ENCODE data around the gene WWTR1.

DNA sequence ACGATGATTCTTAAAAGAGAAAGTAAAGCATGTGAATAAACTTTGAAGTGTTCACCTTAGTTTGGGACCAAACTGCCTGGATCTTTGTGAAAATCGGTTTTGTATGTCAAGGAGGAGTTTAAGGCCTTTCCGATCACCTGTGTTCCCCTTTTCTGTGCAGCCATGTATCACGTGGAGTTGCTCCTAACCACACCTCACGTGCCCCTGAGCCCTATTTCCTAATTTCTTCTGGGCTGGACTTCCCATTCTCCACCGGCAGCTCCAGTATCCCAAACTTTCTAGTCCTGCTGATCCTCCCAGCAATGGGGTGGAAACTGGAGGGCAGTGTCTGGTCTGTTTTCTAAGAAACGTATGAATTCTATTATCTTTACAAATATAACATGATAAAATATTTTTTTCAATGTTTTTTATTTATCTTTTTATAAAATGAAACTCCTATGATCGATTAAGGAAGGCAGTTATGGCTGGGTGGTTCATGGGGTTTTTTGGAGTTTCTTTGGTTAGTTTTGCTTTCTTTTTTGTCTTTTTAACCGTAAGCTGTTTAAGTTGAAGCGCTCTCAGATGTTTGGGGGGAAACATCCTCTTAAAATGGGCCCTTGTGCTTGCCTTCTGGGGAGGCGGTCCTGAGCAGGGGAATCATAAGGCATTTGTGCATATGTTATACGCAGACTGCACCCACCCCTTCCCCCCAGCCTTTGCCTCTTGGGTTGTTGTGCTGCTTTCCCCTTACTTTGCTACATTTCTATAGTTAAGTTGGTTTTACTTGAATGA is 43.6 kb upstream of the WWTR1 start:
- TF ChIP-seq, protein P1, sequence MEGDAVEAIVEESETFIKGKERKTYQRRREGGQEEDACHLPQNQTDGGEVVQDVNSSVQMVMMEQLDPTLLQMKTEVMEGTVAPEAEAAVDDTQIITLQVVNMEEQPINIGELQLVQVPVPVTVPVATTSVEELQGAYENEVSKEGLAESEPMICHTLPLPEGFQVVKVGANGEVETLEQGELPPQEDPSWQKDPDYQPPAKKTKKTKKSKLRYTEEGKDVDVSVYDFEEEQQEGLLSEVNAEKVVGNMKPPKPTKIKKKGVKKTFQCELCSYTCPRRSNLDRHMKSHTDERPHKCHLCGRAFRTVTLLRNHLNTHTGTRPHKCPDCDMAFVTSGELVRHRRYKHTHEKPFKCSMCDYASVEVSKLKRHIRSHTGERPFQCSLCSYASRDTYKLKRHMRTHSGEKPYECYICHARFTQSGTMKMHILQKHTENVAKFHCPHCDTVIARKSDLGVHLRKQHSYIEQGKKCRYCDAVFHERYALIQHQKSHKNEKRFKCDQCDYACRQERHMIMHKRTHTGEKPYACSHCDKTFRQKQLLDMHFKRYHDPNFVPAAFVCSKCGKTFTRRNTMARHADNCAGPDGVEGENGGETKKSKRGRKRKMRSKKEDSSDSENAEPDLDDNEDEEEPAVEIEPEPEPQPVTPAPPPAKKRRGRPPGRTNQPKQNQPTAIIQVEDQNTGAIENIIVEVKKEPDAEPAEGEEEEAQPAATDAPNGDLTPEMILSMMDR (conservative IDR thresholded peaks at IDR 0.05 in 1 of 2, IDR thresholded peaks at IDR 0.05 in 1 of 2; ENCODE audit: extremely low read depth in 1 of 2, insufficient read depth in 1 of 2, low read depth in 1 of 2, low read length in 2 of 2): no peak
- TF ChIP-seq EZH2 (IDR thresholded peaks at IDR 0.05; ENCODE audit: borderline replicate concordance, low read length): no peak

Measured in mammary epithelial cell (primary cell).